Measurements from ENCODE around the gene ACOT4.

GRCh38 chr14:73616831-73617230 is 25.2 kb downstream of the ACOT4 start:
- no peak for TF ChIP-seq POLR2AphosphoS5 (IDR thresholded peaks at IDR 0.05)
- TF ChIP-seq CTCF (IDR thresholded peaks at IDR 0.05): no peak
- TF ChIP-seq EP300 (IDR thresholded peaks at IDR 0.05): no peak

Data from stomach (tissue), 4 donors.